Measurements from ENCODE around the gene TRPV6.
A peak's percentile ranks its signal among the peaks of the same experiment; 100 is the strongest.

The TRPV6 gene

DNA sequence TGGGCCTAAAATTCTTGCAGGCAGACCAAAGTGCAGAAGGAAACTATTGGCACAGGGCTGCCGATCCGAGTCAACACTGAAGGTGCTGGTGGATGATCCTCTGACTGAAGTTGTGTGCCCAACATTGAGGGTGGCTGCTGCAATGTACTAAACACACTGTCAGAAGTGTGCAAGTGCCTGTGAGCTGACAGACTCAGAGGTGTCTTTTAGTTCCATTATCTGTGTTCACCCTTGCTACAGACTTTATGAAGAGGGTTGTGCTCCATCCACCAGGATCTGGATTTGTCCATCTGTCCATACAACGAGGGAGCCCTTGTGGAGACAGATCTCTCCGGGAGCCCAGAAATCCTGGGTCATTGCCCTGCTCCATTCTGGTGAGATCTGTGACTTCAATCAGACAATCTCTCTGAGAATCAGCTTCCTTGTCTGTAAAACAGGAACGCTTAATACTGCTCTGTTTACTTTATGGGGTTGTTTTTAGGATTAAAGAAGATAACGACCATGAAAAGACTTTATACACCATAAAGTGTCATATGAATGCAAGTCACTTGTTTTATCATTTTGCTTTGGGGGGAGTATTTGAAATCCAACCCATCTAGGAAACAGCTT lies 9.5 kb upstream of the TRPV6 start:
- CTCF ChIA-PET, result interaction anchor here (1.2 to 1.3 kb wide), 2 partner anchors 13 to 14 kb away, joined by 4 to 8 read pairs; no protein-coding TSS in a partner anchor
- POLR2A ChIA-PET, result no interaction called here

DNA sequence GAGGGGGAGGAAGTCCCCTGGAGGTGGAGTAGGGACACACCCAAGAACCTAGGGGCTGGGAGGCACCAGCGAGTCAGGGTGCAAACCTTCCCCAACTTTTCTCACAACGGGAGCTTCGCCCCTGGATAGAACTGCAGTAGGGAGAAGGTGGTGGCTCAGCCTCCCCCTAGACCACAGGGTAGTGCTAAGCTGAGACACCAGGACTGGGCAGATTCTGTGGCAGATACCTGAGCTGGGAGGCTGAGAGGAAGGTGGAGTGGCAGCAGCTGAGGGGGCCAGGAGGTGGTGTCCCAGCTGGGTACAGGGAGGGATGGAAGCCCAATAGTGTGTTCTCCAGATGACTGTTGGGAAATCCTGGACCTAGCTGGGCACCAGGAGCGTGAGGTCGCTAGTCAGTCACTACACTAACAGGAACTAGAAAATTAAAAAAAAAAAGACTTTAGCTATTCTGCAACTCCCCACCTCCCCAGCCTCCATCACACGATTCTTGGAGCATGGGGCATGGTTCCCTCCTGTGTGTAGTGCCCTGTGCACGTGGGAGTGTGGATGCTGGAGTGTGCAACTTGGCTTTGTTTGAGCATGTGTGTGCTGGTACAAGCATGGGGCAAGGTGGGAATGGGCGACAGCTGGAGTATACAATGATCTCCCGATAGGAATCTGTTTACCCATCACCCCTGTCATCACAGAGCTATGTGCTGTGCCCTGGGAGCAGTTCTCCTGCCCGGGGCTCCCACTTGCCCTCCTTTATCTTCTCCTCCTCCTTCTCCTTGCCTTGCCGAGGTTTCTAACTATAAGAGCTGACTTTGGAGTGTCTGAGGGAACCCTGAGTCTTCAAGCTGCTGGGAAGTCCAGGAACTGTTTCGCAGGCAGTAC lies 8.8 kb upstream of the TRPV6 start:
- TF ChIP-seq BHLHE40 (IDR thresholded peaks at IDR 0.05; ENCODE audit: borderline replicate concordance), result no peak
- no peak for TF ChIP-seq ZNF384 (IDR thresholded peaks at IDR 0.05)
- no peak for TF ChIP-seq CTBP1 (IDR thresholded peaks at IDR 0.05; ENCODE audit: borderline replicate concordance)
- no peak for TF ChIP-seq FOXK2 (IDR thresholded peaks at IDR 0.05)
- TF ChIP-seq L3MBTL2 (conservative IDR thresholded peaks at IDR 0.05), result no peak
- TF ChIP-seq ARNT (IDR thresholded peaks at IDR 0.05), result no peak
- TF ChIP-seq, protein P1, sequence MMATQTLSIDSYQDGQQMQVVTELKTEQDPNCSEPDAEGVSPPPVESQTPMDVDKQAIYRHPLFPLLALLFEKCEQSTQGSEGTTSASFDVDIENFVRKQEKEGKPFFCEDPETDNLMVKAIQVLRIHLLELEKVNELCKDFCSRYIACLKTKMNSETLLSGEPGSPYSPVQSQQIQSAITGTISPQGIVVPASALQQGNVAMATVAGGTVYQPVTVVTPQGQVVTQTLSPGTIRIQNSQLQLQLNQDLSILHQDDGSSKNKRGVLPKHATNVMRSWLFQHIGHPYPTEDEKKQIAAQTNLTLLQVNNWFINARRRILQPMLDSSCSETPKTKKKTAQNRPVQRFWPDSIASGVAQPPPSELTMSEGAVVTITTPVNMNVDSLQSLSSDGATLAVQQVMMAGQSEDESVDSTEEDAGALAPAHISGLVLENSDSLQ (IDR thresholded peaks at IDR 0.05), result no peak
- no peak for TF ChIP-seq TARDBP (IDR thresholded peaks at IDR 0.05)
- POLR2A ChIA-PET, result no interaction called here
- DNase-seq (ENCODE audit: extremely low spot score), result no peak
- CTCF ChIA-PET, result interaction anchor here (1.2 to 1.3 kb wide), 2 partner anchors 12 to 14 kb away, joined by 4 to 8 read pairs; no protein-coding TSS in a partner anchor

More for the DNA sequence above, 9.5 kb upstream of the TRPV6 start:
- no peak for DNase-seq (ENCODE audit: extremely low spot score)
- TF ChIP-seq NFRKB (IDR thresholded peaks at IDR 0.05) (no peak), HDGF (IDR thresholded peaks at IDR 0.05; ENCODE audit: borderline replicate concordance) (no peak), CTBP1 (IDR thresholded peaks at IDR 0.05; ENCODE audit: borderline replicate concordance) (no peak), FOXK2 (IDR thresholded peaks at IDR 0.05) (no peak), L3MBTL2 (conservative IDR thresholded peaks at IDR 0.05) (no peak), SP1 (IDR thresholded peaks at IDR 0.05) (no peak), LEF1 (IDR thresholded peaks at IDR 0.05; ENCODE audit: borderline replicate concordance) (no peak), FOXA1 (IDR thresholded peaks at IDR 0.05) (no peak), ARNT (IDR thresholded peaks at IDR 0.05) (no peak), FOXM1 (IDR thresholded peaks at IDR 0.05; ENCODE audit: borderline replicate concordance) (no peak), ELF4 (IDR thresholded peaks at IDR 0.05) (no peak), ZNF384 (IDR thresholded peaks at IDR 0.05) (no peak), BHLHE40 (IDR thresholded peaks at IDR 0.05; ENCODE audit: borderline replicate concordance) (no peak), SUZ12 (IDR thresholded peaks at IDR 0.05) (no peak), TARDBP (IDR thresholded peaks at IDR 0.05) (no peak)
- TF ChIP-seq, protein P1 (IDR thresholded peaks at IDR 0.05), result no peak

DNA sequence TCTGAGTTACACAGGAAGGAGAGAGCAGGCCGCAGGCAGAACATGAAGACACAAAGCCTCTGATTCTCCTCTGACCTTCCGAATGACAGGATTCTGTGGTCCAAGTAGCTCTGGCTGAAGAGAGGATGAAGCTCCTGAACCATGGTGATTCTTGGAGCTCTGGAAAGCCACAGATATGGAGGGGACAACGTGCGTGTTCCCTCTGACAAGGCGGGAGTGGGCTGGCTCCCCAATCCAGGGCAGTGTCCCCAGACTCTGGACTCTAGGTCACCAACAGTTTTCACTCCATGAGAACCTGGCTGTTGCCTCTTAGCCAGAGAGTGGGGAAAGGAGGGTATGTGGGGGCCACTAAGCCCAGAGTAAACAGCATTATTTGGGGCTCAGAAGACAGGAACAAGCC lies 7.4 kb upstream of the TRPV6 start:
- CTCF ChIA-PET, result interaction anchor here (0.9 kb wide), 1 partner anchor 322 kb away, joined by 3 read pairs; no protein-coding TSS in a partner anchor
- POLR2A ChIA-PET, result no interaction called here
- TF ChIP-seq LEF1 (IDR thresholded peaks at IDR 0.05; ENCODE audit: borderline replicate concordance), result no peak
- DNase-seq (ENCODE audit: extremely low spot score), result no peak

DNA sequence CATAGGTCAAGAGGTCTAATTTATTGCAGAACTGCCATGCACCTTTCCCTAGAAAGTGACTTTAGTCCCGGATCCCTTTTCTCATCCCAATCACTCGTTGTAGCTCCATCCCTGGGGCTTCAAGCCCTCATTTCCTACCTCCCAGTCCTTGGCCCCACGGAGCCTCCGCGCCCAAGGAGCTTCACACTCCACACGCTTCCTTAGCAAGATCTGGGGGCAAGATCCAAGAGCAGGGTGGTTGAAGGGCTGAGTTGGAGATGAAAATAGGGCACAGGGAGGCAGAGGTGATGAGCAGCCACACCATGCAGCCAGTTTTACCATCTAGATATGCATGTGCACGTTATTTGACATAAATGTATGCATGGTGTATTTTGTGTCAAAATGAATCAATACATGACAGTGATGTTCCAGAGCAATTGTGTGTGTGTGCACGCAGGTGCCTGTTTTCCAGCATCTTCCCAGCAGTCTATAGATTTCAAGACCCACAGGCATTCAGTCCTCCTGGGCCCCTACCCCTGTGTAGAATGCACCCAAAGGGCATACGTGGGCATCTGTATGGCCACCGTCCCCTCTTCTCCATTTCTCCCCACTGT lies 6.0 kb upstream of the TRPV6 start:
- no peak for DNase-seq (ENCODE audit: extremely low spot score)
- ChIA-PET CTCF (no interaction called here), POLR2A (no interaction called here)
- TF ChIP-seq SUZ12 (IDR thresholded peaks at IDR 0.05), result no peak
- no peak for TF ChIP-seq TARDBP (IDR thresholded peaks at IDR 0.05)
- TF ChIP-seq ZNF384 (IDR thresholded peaks at IDR 0.05), result no peak

DNA sequence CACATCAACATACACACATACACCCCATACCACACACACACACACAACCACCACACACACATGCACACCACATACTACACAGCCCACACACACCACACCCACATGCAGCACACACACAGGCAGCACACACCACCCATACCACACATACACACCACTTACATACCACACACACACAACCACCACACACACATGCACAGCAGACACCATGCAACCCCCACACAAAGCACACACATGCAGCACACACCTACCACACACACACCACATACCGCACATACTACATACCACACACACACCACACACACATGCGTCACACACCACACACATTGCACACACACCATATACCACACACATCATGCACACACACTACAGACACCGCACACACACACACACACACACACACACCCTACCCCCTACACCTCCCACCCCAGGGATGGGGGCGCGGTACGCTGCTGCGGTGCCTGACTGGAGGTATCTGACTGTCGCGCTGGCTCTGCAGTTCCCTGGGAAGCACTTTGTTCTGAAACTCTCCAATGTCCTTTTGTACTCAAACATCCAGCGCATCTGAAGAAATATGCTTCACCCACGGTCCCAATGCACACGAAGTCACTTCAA lies 5.4 kb upstream of the TRPV6 start:
- no peak for DNase-seq (ENCODE audit: extremely low spot score)
- CTCF ChIA-PET, result no interaction called here
- TF ChIP-seq L3MBTL2 (conservative IDR thresholded peaks at IDR 0.05) (no peak), FOXM1 (IDR thresholded peaks at IDR 0.05; ENCODE audit: borderline replicate concordance) (no peak), HDGF (IDR thresholded peaks at IDR 0.05; ENCODE audit: borderline replicate concordance) (no peak), TARDBP (IDR thresholded peaks at IDR 0.05) (0 out of 2 replicates have a peak, but pooled peaks have one; percentile 54), SP1 (IDR thresholded peaks at IDR 0.05) (no peak)
- POLR2A ChIA-PET, result no interaction called here

DNA sequence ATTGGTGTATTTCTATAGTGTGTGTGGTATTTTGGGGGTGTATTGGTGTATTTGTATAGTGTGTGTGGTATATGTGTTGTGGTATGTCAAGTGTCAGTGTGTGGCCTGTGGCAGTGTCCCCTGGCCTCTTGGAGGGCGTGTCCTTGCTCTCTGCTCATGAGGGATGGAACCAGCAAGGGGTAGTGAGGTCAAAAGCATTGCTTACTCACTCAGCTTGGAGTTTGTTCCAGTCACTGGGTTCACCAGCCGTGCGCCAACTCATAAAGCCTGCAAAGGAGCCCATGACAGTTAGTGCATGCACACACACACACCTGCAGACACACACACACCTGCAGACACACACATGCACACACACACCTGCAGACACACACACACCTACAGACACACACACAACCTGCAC lies 4.3 kb upstream of the TRPV6 start:
- TF ChIP-seq, protein P1 (IDR thresholded peaks at IDR 0.05), result no peak
- TF ChIP-seq ARNT (IDR thresholded peaks at IDR 0.05), result no peak
- ChIA-PET CTCF (no interaction called here), POLR2A (no interaction called here)
- no peak for DNase-seq (ENCODE audit: extremely low spot score)
